C4-2B (cell line): ENCODE results near the gene U2AF2.

Experiments
- H3K27ac ChIP-seq: fragments of 450-650 bp; 2 replicates; pipeline ENCODE4 v1.5.1; 2017
- CTCF ChIP-seq: fragments of 450-650 bp; conservative IDR thresholded peaks from 2 replicates; pipeline ENCODE4 v1.5.1; 2017; ENCODE audit warnings: mild to moderate bottlenecking
- ZFX ChIP-seq: fragments of 450-650 bp; IDR thresholded peaks from 2 replicates; pipeline ENCODE4 v1.6.1; 2017

The U2AF2 gene

GRCh38 chr19:55674841-55675660 is 20.2 kb downstream of the U2AF2 start, which contains the start of gene EPN1:
Gene EPN1 (plus strand): TSS chr19:55675226. CDS start chr19:55678628, 3,402 bp downstream.
- TF ChIP-seq CTCF, result no peak
- TF ChIP-seq ZFX, result peak; percentile 88; the same call in 1 of the 2 replicates
- peak within 1 kb of the TSS; percentile 98 for H3K27ac ChIP-seq

GRCh38 chr19:55675661-55676354 is 21.0 kb downstream of the U2AF2 start:
- no peak for TF ChIP-seq CTCF
- no peak; the same call in 1 of the 2 replicates for TF ChIP-seq ZFX
- H3K27ac ChIP-seq, result peak overlapping the region; percentile 98

DNA sequence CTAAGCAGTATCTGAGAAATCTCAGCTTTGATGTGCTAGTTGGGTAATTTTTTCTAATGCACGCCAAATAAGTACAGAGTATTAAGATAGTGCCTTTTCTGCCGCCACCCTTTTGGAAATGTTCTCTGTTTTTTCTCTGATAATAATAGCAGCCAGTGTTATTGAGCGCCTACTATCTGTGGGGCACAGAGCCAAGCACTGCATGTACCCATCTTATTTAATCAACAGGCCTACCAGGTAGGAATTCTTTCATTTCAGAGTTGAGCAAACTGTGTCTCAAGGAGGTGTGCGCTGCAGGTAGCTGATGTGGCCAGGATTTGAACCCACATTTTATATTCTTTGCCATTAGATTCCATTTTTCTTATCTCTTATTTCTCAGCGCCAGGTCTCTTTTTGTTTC is 21.5 kb downstream of the U2AF2 start:
- TF ChIP-seq CTCF (no peak; the same call in 1 of the 2 replicates), ZFX (no peak)
- peak overlapping the region; percentile 80 for H3K27ac ChIP-seq

DNA sequence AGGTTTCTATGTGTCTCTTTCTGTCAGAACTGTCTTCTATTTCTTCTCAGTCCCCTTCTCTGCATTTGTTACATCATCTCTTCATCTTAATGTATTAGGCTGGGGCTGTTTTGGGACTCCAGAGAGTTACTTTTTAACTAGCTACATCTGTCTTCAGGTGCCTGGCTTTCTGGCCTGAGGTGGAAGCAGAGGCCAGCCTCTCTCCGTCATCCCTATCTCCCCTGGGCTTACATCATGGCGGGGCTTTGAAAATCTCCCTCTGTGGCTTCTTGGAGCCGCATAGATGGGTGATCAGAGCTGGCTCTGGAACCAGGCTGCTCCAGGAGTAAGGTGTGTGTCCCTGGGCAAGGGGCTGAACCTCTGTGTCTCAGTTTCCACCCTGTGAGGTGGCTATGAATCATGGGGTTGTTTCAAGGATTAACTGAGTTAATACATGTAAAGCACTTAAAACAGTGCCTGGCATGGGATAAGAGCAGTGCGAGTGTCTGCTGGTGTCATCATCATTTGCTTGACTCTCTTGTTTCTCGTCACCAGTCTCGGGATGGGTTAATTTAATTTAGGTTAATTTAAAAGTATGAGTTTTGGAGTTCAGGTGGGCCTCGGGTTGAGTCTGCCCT is 22.2 kb downstream of the U2AF2 start:
- H3K27ac ChIP-seq, result peak overlapping the region; percentile 80

DNA sequence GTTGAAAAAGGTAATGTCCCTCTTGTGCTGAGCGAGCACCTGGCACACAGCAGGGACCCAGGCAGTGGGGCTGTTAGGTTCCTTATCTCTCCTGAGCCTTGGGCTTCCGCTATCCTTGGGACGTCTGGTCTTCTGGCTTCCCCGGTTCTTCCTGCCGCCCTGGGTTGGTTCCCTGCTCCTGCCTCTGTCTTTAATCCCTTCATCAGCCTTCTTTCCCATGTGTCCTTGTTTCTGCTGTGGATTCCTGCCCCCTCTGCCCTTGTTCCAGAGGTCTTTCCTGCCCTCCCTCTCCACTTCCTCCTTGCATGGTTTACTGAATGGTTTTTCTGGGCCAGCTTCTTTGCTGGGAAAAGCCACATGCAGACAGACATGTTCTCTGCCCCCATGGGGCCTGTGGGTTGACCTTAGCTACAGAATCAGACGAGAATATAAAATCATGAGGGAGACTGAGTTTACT is 22.8 kb downstream of the U2AF2 start:
- H3K27ac ChIP-seq, result peak overlapping the region; percentile 80
- TF ChIP-seq ZFX (no peak), CTCF (no peak)

More for the DNA sequence above, 22.2 kb downstream of the U2AF2 start:
- TF ChIP-seq CTCF, result no peak
- no peak for TF ChIP-seq ZFX

DNA sequence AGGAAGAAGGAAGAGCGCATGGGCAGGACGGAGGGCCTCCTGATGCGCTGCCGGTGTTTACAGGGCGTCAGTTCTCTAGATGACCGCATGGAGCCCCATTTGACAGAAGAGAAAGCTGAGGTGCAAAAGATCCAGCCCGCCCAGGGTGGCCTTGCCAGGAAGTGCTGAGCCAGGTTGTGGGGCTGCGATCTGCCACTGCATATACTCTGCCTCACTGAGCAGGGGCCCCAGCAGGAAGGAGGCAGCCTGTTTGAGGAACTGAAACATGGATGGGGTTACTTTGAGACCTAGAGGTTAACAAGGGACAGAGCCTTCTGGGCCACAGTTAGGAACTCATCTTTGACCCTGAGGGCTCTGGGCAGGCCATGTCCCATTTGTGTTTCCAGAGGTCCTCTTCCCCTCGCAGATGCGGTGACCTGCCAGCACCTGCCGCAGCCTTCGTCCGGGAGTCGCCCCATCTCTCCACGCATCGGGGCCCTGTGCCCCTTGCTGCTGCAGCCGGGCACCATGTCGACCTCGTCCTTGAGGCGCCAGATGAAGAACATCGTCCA is 23.4 kb downstream of the U2AF2 start:
- peak overlapping the region; percentile 80 for H3K27ac ChIP-seq
- TF ChIP-seq ZFX (no peak), CTCF (no peak)
